SJCRH30 (cell line): ENCODE results near the gene SSR1. TPM values are rescaled to one million over a fixed set of nuclear protein-coding genes. Genes with fewer than 3 reads are reported as not detected.
A peak's percentile ranks its signal among the peaks of the same experiment; 100 is the strongest.

Experiments
- DNase-seq, 2 experiments: peaks; one replicate each; pipeline ENCODE4 v3.0.0-alpha.2; 2015 to 2020
- H3K27ac ChIP-seq: fragments of 250-450 bp; sonication (Bioruptor Pico); 2 replicates; pipeline ENCODE4 v1.5.1; 2020; ENCODE audit warnings: mild to moderate bottlenecking, moderate library complexity
- H3K27me3 ChIP-seq: fragments of 250-450 bp; sonication (Bioruptor Pico); 2 replicates; pipeline ENCODE4 v1.5.1; 2020; ENCODE audit warnings: mild to moderate bottlenecking, moderate library complexity
- H3K36me3 ChIP-seq: fragments of 250-450 bp; sonication (Bioruptor Pico); 2 replicates; pipeline ENCODE4 v1.5.1; 2020; ENCODE audit warnings: mild to moderate bottlenecking, moderate library complexity
- H3K4me1 ChIP-seq: fragments of 250-450 bp; sonication (Bioruptor Pico); 2 replicates; pipeline ENCODE4 v1.5.1; 2020; ENCODE audit warnings: mild to moderate bottlenecking, moderate library complexity
- H3K4me3 ChIP-seq: fragments of 250-450 bp; sonication (Bioruptor Pico); 2 replicates; pipeline ENCODE4 v1.5.1; 2020; ENCODE audit warnings: mild to moderate bottlenecking, moderate library complexity
- H3K9me3 ChIP-seq: fragments of 250-450 bp; sonication (Bioruptor Pico); replicated peaks from 2 replicates; pipeline ENCODE4 v1.5.1; 2020; ENCODE audit warnings: mild to moderate bottlenecking, moderate library complexity
- total RNA-seq: library from RNA; depleted of rRNA; stranded (reverse); fragments of >200 nt; shearing (Covaris generic); gene quantifications from 2 replicates; pipeline ENCODE4 v1.2.3, GENCODE V29; 2014

SSR1 gene
- total RNA-seq, 1 experiment from 2014 or later, result 52.1 TPM

DNA sequence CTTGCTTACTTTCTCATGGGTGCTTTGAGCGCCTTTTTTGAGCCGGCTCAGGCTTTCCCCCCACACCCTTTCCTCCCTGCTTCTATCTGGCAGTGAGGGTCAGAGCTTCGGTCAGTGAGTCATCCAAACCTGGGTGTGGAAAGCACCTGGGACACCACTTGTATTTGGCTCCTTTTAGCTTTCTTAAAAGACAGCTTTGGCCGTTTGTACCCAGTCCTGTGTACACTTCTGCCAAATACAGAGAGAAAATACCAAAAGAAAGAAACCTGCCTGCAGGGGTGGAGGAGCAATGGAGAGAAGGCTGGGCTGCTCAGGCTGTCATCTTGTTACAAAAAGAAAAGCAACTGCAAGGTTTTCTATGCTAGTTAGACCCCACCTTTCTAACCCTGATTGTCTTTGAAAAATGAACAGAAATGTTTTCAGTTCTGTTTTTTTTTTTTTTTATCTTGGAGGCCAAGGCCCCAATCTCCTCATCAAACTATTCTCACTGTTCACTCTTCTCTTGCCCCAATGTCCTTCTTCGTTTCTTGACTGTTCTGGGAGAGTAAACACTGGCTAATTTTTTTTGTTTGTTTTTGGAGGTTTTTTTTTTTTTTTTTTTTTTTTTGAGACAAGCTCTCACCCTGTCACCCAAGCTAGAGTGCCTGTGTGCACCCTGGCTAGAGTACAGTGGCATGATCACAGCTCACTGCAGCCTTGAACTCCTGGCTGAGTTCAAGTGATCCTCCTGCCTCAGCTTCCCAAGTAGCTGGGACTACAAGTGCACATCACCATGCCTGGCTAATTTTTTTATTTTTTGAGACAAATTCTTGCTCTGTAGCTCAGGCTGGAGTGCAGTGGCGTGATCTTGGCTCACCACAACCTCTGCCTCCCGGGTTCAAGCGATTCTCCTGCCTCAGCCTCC is 76.4 kb downstream of the SSR1 start:
- no peaks in the 10 kb centered on the region for H3K36me3 ChIP-seq
- H3K27ac ChIP-seq, result no peak overlapping the region
- H3K9me3 ChIP-seq, result no peaks in the 10 kb centered on the region
- H3K27me3 ChIP-seq, result no peaks in the 10 kb centered on the region
- no peaks in the 10 kb centered on the region for H3K4me1 ChIP-seq
- no peak overlapping the region for H3K4me3 ChIP-seq
- DNase-seq, result no peak

- Histone ChIP-seq H3K27me3 (no peaks in the 10 kb centered on the region), H3K9me3 (no peaks in the 10 kb centered on the region), H3K4me1 (no peaks in the 10 kb centered on the region), H3K27ac (no peak overlapping the region), H3K4me3 (no peak overlapping the region), H3K36me3 (no peaks in the 10 kb centered on the region; the same call in 1 of the 2 replicates)
- DNase-seq, result no peak
These were observed 77.2 kb downstream of the SSR1 start for GRCh38 chr6:7235712-7236305.

- no peaks in the 10 kb centered on the region for H3K4me1 ChIP-seq
- H3K4me3 ChIP-seq, result no peak overlapping the region
- no peaks in the 10 kb centered on the region for H3K9me3 ChIP-seq
- no peak overlapping the region for H3K27ac ChIP-seq
- no peaks in the 10 kb centered on the region for H3K27me3 ChIP-seq
- DNase-seq, result no peak
- no peaks in the 10 kb centered on the region; the same call in none of the 2 replicates for H3K36me3 ChIP-seq
These were observed 78.5 kb downstream of the SSR1 start for GRCh38 chr6:7234547-7234946.

DNA sequence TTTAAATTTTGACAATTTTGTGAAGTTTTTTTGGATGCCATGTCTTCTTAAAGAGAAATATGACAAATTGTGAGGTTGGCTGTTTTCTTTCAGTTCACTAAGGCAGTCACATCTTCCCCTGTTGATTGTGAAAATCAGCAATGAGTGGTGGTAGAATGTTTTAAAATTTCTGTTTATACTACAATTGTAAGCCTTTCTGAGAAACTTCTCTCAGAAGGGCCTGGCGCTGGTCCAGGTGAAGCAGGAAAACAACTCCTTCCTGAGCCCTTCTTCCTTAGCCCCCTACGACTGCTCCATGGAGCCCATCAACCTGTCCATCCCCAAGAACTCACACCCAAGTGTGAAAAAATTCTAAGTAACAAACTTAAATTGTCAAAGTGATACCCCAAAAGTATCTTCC is 80.6 kb downstream of the SSR1 start:
- H3K4me3 ChIP-seq, result no peak overlapping the region
- H3K36me3 ChIP-seq, result no peaks in the 10 kb centered on the region; the same call in none of the 2 replicates
- H3K9me3 ChIP-seq, result no peaks in the 10 kb centered on the region
- no peak overlapping the region for H3K27ac ChIP-seq
- DNase-seq, result no peak
- no peaks in the 10 kb centered on the region for H3K27me3 ChIP-seq
- H3K4me1 ChIP-seq, result no peaks in the 10 kb centered on the region

- H3K4me3 ChIP-seq, result no peak overlapping the region
- H3K36me3 ChIP-seq, result no peaks in the 10 kb centered on the region; the same call in none of the 2 replicates
- H3K4me1 ChIP-seq, result no peaks in the 10 kb centered on the region
- DNase-seq, result no peak
- H3K27me3 ChIP-seq, result no peaks in the 10 kb centered on the region
- no peaks in the 10 kb centered on the region for H3K9me3 ChIP-seq
- H3K27ac ChIP-seq, result no peak overlapping the region
These were observed 81.9 kb downstream of the SSR1 start for GRCh38 chr6:7230956-7231713.

DNA sequence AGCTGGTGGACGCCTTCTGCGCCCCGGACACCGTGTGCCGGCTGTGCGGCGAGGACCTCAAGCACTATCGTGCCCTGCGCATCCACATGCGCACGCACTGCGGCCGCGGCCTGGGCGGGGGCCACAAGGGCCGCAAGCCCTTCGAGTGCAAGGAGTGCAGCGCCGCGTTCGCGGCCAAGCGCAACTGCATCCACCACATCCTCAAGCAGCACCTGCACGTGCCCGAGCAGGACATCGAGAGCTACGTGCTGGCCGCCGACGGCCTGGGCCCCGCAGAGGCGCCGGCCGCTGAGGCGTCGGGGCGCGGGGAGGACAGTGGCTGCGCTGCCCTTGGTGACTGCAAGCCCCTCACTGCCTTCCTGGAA is 82.7 kb downstream of the SSR1 start:
- Histone ChIP-seq H3K4me3 (no peak overlapping the region), H3K9me3 (no peaks in the 10 kb centered on the region), H3K27ac (no peak overlapping the region), H3K36me3 (no peaks in the 10 kb centered on the region; the same call in none of the 2 replicates), H3K4me1 (no peaks in the 10 kb centered on the region), H3K27me3 (no peaks in the 10 kb centered on the region)
- DNase-seq, result no peak

DNA sequence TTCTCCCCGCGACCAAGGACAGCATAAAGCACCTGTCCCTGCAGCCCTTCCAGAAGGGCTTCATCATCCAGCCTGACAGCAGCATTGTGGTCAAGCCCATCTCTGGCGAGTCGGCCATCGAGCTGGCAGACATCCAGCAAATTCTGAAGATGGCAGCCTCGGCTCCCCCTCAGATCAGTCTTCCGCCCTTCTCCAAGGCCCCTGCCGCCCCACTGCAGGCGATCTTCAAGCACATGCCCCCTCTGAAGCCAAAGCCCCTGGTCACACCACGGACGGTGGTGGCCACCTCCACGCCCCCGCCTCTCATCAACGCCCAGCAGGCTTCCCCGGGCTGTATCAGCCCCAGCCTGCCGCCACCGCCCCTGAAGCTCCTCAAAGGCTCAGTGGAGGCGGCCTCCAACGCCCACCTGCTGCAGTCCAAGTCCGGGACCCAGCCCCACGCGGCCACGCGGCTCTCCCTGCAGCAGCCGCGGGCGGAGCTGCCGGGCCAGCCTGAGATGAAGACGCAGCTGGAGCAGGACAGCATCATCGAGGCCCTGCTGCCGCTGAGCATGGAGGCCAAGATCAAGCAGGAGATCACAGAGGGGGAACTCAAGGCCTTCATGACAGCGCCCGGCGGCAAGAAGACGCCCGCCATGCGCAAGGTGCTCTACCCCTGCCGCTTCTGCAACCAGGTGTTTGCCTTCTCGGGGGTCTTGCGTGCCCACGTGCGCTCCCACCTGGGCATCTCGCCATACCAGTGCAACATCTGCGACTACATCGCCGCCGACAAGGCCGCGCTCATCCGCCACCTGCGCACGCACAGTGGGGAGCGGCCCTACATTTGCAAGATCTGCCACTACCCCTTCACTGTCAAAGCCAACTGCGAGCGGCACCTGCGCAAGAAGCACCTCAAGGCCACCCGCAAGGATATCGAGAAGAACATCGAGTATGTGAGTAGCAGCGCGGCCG is 83.3 kb downstream of the SSR1 start:
- Histone ChIP-seq H3K9me3 (no peaks in the 10 kb centered on the region), H3K4me3 (no peak overlapping the region), H3K27me3 (no peaks in the 10 kb centered on the region), H3K27ac (no peak overlapping the region), H3K36me3 (no peaks in the 10 kb centered on the region; the same call in none of the 2 replicates), H3K4me1 (no peaks in the 10 kb centered on the region)
- DNase-seq, result no peak

DNA sequence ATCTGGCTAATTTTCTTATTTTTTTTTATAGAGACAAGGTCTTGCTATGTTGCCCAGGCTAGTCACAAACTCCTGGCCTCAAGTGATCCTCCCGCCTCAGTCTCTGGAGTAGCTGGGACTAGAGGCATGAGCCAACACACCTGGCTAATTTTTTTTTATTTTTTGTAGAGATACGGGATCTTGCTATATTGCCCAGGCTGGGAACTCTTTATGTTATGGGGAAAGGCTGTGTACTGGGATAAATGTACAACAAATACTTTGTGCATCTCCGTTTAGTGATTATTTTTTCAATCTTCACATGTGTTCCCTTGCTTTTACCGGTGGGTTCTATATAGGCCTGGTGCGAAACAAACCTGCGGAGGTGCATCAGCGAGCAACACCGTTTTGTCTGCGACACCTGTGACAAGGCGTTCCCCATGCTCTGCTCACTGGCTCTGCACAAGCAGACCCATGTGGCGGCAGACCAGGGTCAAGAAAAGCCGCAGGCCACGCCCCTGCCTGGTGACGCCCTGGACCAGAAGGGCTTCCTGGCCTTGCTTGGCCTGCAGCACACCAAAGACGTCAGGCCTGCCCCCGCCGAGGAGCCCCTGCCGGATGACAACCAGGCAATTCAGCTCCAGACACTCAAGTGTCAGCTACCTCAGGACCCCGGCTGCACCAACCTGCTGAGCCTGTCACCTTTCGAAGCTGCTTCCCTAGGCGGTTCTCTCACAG is 84.2 kb downstream of the SSR1 start:
- H3K9me3 ChIP-seq, result no peaks in the 10 kb centered on the region
- H3K4me3 ChIP-seq, result no peak overlapping the region
- no peak overlapping the region for H3K27ac ChIP-seq
- no peaks in the 10 kb centered on the region for H3K4me1 ChIP-seq
- DNase-seq, result no peak
- H3K27me3 ChIP-seq, result no peaks in the 10 kb centered on the region
- H3K36me3 ChIP-seq, result no peaks in the 10 kb centered on the region; the same call in none of the 2 replicates

DNA sequence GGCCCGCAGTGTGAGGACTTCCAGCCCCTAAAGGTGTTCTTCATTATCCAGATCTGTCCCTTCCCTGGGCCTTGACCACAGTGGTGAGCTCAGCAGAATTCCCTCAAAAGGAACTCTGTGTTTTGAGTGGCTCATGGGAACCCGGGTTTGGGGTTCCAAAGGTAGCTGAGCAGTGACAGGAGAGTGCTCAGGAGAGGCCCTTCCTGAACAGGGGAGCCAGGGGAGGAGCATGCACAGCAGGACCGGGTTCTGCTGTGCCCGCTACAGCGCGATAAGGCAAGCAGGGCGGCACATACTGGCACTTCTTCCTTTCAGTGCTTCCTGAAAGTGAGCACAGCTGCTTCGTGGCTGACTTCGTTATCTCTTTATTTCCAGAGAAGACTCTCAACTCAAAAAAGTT is 88.3 kb downstream of the SSR1 start:
- Histone ChIP-seq H3K36me3 (no peaks in the 10 kb centered on the region; the same call in none of the 2 replicates), H3K4me3 (no peak overlapping the region), H3K4me1 (peaks cover 2% of the 10 kb centered on the region; the same call in 1 of the 2 replicates), H3K27ac (no peak overlapping the region), H3K9me3 (no peaks in the 10 kb centered on the region), H3K27me3 (no peaks in the 10 kb centered on the region)
- DNase-seq, result no peak

DNA sequence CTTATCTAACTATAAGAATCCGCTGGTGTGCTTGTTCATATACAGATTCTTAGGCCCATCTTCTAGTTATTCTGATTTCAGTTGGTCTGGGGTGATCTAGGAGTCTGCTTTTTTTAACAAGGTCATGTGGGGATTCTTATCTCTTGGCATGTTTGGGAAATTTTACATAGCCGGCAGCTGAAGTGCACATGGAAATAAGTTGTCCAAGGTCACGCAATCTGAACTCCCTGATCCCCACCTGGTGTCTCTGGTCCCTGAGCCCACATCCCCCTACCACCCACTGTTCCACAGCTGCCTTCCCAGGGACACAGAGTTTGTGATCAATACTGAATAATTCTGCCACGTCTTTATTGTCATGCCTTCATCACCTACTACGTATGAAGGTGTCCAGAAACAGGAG is 90.8 kb downstream of the SSR1 start:
- H3K36me3 ChIP-seq, result no peaks in the 10 kb centered on the region; the same call in none of the 2 replicates
- H3K27ac ChIP-seq, result no peak overlapping the region
- no peak overlapping the region for H3K4me3 ChIP-seq
- DNase-seq, result no peak
- no peaks in the 10 kb centered on the region for H3K9me3 ChIP-seq
- peaks cover 15% of the 10 kb centered on the region for H3K4me1 ChIP-seq
- H3K27me3 ChIP-seq, result no peaks in the 10 kb centered on the region

DNA sequence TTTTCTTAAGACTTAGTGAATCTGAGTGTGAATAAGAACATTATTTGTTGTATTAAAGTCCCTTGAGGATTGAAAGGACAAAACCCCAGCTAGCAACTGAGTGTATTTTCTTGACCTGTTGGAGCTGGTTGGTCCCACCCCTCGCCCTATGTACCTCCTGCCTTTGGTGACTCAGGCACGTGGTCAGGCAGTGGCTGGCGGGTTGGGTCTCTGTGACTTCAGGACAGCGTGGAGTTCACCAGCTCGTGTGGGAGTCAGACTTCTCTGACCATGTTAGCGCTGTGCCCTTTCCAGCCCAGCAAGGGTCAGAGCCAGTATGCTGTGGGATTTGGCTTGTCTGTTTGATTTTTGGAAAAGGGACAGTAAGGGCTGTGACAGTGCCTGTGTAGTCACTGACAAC is 93.7 kb downstream of the SSR1 start:
- Histone ChIP-seq H3K27me3 (no peaks in the 10 kb centered on the region), H3K4me1 (peaks cover 40% of the 10 kb centered on the region), H3K9me3 (no peaks in the 10 kb centered on the region), H3K27ac (no peak overlapping the region), H3K4me3 (no peak overlapping the region), H3K36me3 (peaks cover 4% of the 10 kb centered on the region)
- no peak for DNase-seq

DNA sequence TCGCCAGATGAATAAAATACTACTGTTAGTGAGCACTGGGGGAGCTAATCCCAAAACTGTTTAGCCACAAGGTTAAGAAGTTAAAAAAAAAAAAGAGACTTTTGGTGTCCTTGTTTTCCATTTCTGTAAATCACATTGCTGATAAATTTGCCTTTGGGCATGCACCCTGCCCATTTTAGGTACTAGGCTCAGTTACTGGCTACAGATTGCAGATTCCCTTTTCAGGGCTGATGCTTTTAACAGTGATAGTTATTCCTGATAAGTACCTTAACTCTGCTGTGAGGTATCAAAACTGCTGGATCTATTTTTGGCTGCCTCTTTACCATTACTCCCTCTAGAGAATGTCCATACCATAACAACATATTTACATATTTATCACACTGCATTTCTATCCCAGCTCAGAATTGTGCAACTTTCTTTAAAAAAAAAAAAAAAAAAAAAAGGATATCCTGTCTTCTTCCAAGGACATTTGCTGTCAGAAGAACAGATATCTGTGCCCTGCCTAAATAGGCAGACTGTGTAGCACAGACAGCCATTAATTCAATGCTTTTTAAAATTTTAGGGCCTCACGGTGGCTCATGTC is 94.5 kb downstream of the SSR1 start:
- Histone ChIP-seq H3K27ac (peak overlapping the region; percentile 92), H3K27me3 (no peaks in the 10 kb centered on the region), H3K4me1 (peaks cover 48% of the 10 kb centered on the region), H3K4me3 (no peak overlapping the region), H3K36me3 (peaks cover 4% of the 10 kb centered on the region), H3K9me3 (no peaks in the 10 kb centered on the region)
- no peak for DNase-seq
